HG03354 (cell line): ENCODE data around the gene PRR30.

Experiments used
- ATAC-seq: cut with Tn5 transposase; IDR thresholded peaks from one replicate; pipeline ENCODE4 v1.9.1; 2021; ENCODE audit warnings: mild to moderate bottlenecking; ENCODE audit not compliant: unreplicated experiment, poor library complexity, severe bottlenecking

The PRR30 gene

GRCh38 chr2:27108221-27108620, 31.0 kb downstream of the PRR30 start:
- ATAC-seq: no peak

DNA sequence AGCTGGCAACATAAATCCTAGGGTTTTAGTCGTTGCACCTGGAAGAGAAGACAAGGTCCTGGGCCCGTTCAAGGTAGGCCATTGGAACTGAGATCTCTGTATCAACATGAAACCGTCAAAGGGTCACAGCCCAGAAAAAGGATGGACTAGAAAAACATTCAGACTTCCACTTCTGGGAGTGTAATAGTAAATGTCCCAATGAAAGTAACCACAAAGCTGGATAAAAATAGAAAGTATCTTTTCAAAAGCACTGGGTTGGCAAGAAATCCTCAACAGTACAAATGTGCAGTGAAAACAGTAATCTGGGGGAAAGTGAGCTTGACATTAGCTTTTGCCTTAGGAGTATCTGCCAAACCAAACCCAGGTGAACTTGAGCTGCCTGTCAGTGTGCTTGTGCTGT, 33.2 kb downstream of the PRR30 start:
- no peak for ATAC-seq

GRCh38 chr2:27102329-27102728, 36.9 kb downstream of the PRR30 start:
- no peak for ATAC-seq

GRCh38 chr2:27100036-27100435, 39.2 kb downstream of the PRR30 start:
- ATAC-seq: no peak

DNA sequence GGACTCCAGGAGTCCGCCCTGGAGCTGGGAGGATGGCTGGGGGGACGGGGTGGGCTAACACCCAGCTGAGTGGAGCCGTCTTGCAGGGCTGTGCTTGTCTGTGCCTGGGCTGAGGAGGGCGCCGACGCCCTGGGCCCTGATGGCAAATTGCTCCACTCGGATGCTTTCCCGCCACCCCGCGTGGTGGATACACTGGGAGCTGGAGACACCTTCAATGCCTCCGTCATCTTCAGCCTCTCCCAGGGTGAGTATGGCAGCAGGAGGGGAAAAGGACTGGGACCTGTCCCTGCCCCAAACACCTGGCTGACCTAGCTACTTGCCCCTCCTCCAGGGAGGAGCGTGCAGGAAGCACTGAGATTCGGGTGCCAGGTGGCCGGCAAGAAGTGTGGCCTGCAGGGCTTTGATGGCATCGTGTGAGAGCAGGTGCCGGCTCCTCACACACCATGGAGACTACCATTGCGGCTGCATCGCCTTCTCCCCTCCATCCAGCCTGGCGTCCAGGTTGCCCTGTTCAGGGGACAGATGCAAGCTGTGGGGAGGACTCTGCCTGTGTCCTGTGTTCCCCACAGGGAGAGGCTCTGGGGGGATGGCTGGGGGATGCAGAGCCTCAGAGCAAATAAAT, 39.8 kb downstream of the PRR30 start:
- ATAC-seq: no peak

DNA sequence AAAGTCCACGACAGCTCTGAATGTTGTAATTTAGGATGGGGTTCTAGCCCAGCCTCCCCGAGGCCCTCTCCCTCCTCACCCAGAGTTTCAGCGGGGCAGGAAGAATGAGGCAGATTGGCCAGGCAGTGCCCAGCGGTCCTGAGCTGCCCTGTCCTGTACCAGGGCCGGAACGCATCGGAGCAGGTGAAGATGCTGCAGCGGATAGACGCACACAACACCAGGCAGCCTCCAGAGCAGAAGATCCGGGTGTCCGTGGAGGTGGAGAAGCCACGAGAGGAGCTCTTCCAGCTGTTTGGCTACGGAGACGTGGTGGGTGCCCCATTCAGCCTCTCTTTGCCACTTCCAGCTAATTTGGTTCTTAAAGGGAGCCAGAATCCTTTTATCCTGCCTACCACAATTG, 41.9 kb downstream of the PRR30 start:
- ATAC-seq: no peak

GRCh38 chr2:27096748-27097297, 42.4 kb downstream of the PRR30 start:
- no peak for ATAC-seq

GRCh38 chr2:27095745-27096651, 43.2 kb downstream of the PRR30 start:
- no peak for ATAC-seq

- no peak for ATAC-seq
Measured at GRCh38 chr2:27095427-27095744, 43.8 kb downstream of the PRR30 start.

- no peak for ATAC-seq
Measured at GRCh38 chr2:27094353-27094984, 44.7 kb downstream of the PRR30 start.

DNA sequence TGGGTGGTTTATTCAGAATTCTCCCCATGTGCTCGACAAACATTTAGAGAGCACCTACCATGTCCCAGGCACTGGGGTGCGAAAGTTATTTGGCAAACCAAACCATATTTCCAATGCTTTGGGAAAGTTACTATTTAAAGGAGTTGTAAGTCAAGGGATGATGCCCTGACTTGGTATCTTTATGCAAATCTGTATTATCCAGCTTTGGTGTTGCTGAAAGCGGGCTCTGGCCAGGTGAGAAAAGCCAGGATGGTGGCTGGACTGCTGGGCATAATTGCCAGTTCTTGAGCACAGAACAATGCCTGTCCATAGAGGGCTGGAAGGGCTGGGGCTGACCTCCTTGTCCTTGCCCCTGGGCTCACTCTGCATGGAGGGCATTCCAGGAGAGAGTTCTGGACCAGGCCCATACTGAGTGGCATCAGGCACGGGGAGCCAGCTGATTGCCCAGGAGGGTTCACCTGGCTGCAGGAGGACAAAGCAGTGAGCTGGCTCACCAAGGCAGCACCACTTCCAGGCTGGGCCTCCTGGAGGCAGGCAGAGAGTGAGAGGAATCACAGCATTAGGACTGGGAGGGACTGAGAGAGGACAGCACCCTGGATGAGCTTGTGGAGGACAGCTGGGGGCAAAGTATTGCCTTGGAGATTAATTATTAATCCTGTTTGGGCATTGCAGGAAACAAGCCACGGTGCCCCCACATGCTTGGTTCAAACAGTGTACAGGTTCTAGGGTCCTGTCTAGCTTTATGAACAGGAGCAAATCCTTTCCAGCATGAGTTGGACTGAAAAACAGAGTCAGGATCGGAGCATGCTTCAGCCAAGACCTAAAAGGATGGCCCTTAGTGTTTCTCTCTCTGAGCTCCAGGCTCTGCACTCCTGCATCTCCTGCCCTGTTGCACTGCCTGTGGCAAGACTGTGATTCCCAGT, 45.5 kb downstream of the PRR30 start:
- no peak for ATAC-seq

GRCh38 chr2:27092696-27093429, 46.3 kb downstream of the PRR30 start:
- no peak for ATAC-seq

GRCh38 chr2:27091746-27092695, 47.2 kb downstream of the PRR30 start:
- ATAC-seq: no peak

GRCh38 chr2:27089111-27089954, 49.9 kb downstream of the PRR30 start:
- no peak for ATAC-seq

DNA sequence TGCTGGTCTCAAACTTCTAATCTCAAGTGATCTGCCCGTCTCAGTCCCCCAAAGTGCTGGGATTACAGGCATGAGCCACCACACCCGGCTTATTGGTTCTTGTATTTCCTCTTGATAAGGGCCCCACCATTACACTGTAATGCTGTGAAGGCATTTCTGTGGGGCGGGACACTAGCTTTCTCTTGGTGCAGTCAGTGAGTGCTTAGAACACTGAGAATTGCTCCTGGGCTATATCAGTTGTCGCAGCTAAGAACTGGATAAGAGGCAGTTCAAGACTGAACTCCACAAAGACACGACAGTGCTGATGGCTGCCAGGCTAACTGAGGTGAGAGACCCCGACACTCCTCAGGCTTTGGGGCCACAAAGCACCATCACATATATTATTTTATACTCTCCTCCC, 50.6 kb downstream of the PRR30 start:
- no peak for ATAC-seq

- ATAC-seq: no peak
Measured at GRCh38 chr2:27087823-27088410, 51.3 kb downstream of the PRR30 start.
